ENCODE measurements around the gene TSPAN32.

TSPAN32 gene

GRCh38 chr11:2264366-2265053, 37.3 kb upstream of the TSPAN32 start:
- TF ChIP-seq CTCF (IDR thresholded peaks at IDR 0.05) (no peak), ZFX (IDR thresholded peaks at IDR 0.05; ENCODE audit: borderline replicate concordance) (no peak)
- H3K27ac ChIP-seq: no peak overlapping the region

- TF ChIP-seq ZFX (IDR thresholded peaks at IDR 0.05; ENCODE audit: borderline replicate concordance) (no peak), CTCF (IDR thresholded peaks at IDR 0.05) (no peak)
Measured at GRCh38 chr11:2265396-2265795, 36.4 kb upstream of the TSPAN32 start.

GRCh38 chr11:2265854-2266585, 35.8 kb upstream of the TSPAN32 start:
- TF ChIP-seq CTCF (IDR thresholded peaks at IDR 0.05) (no peak), ZFX (IDR thresholded peaks at IDR 0.05; ENCODE audit: borderline replicate concordance) (no peak)
- H3K27ac ChIP-seq: no peak overlapping the region

More at GRCh38 chr11:2265396-2265795, 36.4 kb upstream of the TSPAN32 start:
- no peak overlapping the region for H3K27ac ChIP-seq

- no peak for TF ChIP-seq ZFX (IDR thresholded peaks at IDR 0.05; ENCODE audit: borderline replicate concordance)
- TF ChIP-seq CTCF (IDR thresholded peaks at IDR 0.05): 0 out of 2 replicates have a peak, but pooled peaks have one; percentile 5
- H3K27ac ChIP-seq: no peak overlapping the region
Measured at GRCh38 chr11:2266586-2267305, 35.1 kb upstream of the TSPAN32 start.

GRCh38 chr11:2267306-2267850, 34.4 kb upstream of the TSPAN32 start:
- TF ChIP-seq ZFX (IDR thresholded peaks at IDR 0.05; ENCODE audit: borderline replicate concordance) (no peak), CTCF (IDR thresholded peaks at IDR 0.05) (no peak)
- no peak overlapping the region for H3K27ac ChIP-seq

GRCh38 chr11:2267851-2268728, 33.7 kb upstream of the TSPAN32 start:
- no peak for TF ChIP-seq CTCF (IDR thresholded peaks at IDR 0.05)
- no peak for TF ChIP-seq ZFX (IDR thresholded peaks at IDR 0.05; ENCODE audit: borderline replicate concordance)

More at GRCh38 chr11:2267851-2268728, 33.7 kb upstream of the TSPAN32 start:
- no peak overlapping the region for H3K27ac ChIP-seq
